Testis (tissue), 2 donors: Measurements from ENCODE around the gene LRIG1.

ENCODE experiments used
- POLR2A ChIP-seq: fragments of 450-650 bp; IDR thresholded peaks from one replicate; pipeline ENCODE4 v1.6.1; 2017; ENCODE audit warnings: antibody characterized with exemption, mild to moderate bottlenecking, moderate library complexity
- TF ChIP-seq, protein P1 (sequence below), 3 experiments: fragments of 450-650 bp in 2 of 3; fragments of 200-600 bp in 1 of 3; sonication (generic) in 1 of 3; IDR thresholded peaks; one replicate each; pipeline ENCODE4 v1.5.1; 2016 to 2019; ENCODE audit warnings: antibody characterized with exemption in 3 of 3, mild to moderate bottlenecking in 2 of 3, moderate library complexity in 1 of 3

DNA sequence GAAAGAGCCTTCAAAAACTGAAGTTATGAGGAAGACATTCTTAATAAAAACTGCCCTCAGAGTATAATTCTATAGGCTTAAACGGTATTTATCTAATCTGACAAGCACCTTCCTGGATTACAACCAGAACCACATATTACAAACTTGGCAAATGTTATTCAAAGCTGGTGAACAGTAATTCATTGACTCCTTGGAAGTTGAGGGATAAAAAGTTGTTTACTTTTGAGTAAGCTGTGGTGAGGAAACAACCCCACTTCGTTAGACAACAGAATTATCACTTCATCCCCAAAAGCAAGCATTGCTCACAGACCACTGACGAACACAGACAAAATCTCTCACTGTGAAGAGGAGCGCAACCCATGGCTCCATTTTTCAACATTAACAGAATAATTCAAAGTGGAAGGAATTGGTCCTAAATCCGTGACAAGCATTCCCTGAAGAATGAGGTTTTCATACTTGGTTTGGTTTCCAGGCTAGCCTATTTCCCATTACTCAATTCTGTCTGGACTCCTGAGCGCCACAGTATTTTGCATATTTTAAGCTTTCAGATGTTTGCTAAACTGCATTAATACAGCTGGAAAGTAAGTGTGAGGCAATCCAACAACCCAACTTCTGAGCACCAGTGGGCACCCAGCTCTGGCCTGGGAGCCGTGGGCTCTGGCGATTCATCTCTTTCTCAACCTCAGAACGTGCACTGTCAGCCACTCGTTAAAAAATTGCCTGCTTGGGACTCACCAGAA lies 32.7 kb downstream of the LRIG1 start:
- TF ChIP-seq, protein P1, sequence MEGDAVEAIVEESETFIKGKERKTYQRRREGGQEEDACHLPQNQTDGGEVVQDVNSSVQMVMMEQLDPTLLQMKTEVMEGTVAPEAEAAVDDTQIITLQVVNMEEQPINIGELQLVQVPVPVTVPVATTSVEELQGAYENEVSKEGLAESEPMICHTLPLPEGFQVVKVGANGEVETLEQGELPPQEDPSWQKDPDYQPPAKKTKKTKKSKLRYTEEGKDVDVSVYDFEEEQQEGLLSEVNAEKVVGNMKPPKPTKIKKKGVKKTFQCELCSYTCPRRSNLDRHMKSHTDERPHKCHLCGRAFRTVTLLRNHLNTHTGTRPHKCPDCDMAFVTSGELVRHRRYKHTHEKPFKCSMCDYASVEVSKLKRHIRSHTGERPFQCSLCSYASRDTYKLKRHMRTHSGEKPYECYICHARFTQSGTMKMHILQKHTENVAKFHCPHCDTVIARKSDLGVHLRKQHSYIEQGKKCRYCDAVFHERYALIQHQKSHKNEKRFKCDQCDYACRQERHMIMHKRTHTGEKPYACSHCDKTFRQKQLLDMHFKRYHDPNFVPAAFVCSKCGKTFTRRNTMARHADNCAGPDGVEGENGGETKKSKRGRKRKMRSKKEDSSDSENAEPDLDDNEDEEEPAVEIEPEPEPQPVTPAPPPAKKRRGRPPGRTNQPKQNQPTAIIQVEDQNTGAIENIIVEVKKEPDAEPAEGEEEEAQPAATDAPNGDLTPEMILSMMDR (IDR thresholded peaks at IDR 0.05) = no peak
- no peak for TF ChIP-seq POLR2A
